Activated CD4-positive, alpha-beta T cell treated with anti-CD3 and anti-CD28 coated beads, Interleukin-2, amount 10 ng/mL, durations not matched to agents 24 days and 14 days (primary cell): ENCODE data around the gene MAN2B2. TPM values are rescaled to one million over a fixed set of nuclear protein-coding genes. Genes with fewer than 3 reads are reported as not detected.
"Not testable (repeated sequence)": the region's sequence is repeated elsewhere in the genome, so short reads cannot be mapped to it uniquely, and the experiment has no call there.

Source experiments
- DNase-seq: peaks from one replicate; pipeline ENCODE4 v3.0.0; 2022
- H3K27ac Mint-ChIP-seq: one replicate; pipeline ENCODE4 v1.8.0; 2022; ENCODE audit warnings: mild to moderate bottlenecking, mixed read lengths
- H3K27me3 Mint-ChIP-seq: one replicate; pipeline ENCODE4 v1.8.0; 2022; ENCODE audit warnings: mixed read lengths
- H3K36me3 Mint-ChIP-seq: one replicate; pipeline ENCODE4 v1.8.0; 2022; ENCODE audit warnings: low read depth, mild to moderate bottlenecking, mixed read lengths
- H3K4me1 Mint-ChIP-seq: one replicate; pipeline ENCODE4 v1.8.0; 2021; ENCODE audit warnings: mixed read lengths
- H3K4me3 Mint-ChIP-seq: one replicate; pipeline ENCODE4 v1.8.0; 2022; ENCODE audit warnings: mild to moderate bottlenecking, moderate library complexity, mixed read lengths
- H3K9me3 Mint-ChIP-seq: one replicate; pipeline ENCODE4 v1.8.0; 2021; ENCODE audit warnings: mixed read lengths
- intact Hi-C: fragments of 100-400 bp; cut with micrococcal nuclease; formaldehyde crosslinking; loops from one replicate; pipeline ENCODE4 v1.15.1; 2023
- total RNA-seq: library from RNA; stranded (reverse); gene quantifications from 2 replicates; pipeline ENCODE4 v1.2.3, GENCODE V29; 2022

MAN2B2 gene
- total RNA-seq, 1 donor from 2014 or later: 14.9 TPM

DNA sequence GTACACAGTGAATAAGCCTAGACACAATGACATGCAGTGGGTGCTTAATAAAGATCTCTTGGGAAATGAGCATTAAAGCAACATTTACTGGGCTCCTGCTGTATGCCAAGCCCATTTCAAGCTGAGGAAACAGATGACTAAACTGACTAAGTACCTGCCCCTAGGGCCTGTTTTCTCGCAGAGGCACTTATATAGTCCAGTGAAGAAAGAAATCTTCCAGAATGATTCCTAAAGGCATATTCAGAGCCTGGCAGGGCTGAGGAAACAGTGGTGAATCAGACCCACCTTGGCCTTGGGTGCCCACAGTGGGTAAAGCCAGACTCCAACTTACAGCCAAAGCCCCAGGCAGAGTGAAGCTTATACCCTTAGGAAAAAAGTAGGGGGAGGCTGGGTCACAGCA is 96.7 kb downstream of the MAN2B2 start:
- peaks cover 2% of the 10 kb centered on the region for H3K27me3 Mint-ChIP-seq
- DNase-seq: no peak
- intact Hi-C loops: no loop called here
- no peak overlapping the region for H3K4me3 Mint-ChIP-seq
- no peak overlapping the region for H3K27ac Mint-ChIP-seq
- peaks cover 27% of the 10 kb centered on the region for H3K4me1 Mint-ChIP-seq
- peaks cover 27% of the 10 kb centered on the region for H3K36me3 Mint-ChIP-seq
- H3K9me3 Mint-ChIP-seq: no peaks in the 10 kb centered on the region

DNA sequence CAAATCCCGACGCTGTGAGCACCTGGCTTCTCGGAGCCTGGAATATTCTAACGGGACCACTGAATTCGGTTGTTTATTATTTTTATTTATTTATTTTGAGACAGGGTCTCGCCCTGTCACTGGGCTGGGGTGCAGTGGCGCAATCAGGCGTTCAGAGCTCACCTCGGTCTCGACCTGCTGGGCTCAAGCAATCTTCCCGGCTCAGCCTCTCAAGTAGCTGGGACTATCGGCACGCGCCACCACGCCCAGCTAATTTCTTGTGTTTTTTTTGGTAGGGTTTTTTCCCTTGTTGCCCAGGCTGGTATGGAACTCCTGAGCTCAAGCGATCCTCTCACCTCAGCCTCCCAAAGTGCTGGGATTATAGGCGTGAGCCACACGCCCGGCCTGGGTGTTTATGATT is 97.1 kb downstream of the MAN2B2 start:
- H3K4me1 Mint-ChIP-seq: peaks cover 32% of the 10 kb centered on the region
- DNase-seq: no peak
- no peak overlapping the region for H3K27ac Mint-ChIP-seq
- H3K36me3 Mint-ChIP-seq: peaks cover 31% of the 10 kb centered on the region
- H3K27me3 Mint-ChIP-seq: peaks cover 2% of the 10 kb centered on the region
- no peaks in the 10 kb centered on the region for H3K9me3 Mint-ChIP-seq
- no peak overlapping the region for H3K4me3 Mint-ChIP-seq
- intact Hi-C loops: no loop called here

GRCh38 chr4:6672541-6673190 is 97.7 kb downstream of the MAN2B2 start:
- H3K4me1 Mint-ChIP-seq: peaks cover 38% of the 10 kb centered on the region
- peaks cover 37% of the 10 kb centered on the region for H3K36me3 Mint-ChIP-seq
- peak overlapping the region; percentile 100 for H3K27ac Mint-ChIP-seq
- H3K4me3 Mint-ChIP-seq, intact Hi-C loops, DNase-seq, H3K9me3 Mint-ChIP-seq, H3K27me3 Mint-ChIP-seq: not testable (repeated sequence)

Other genes starting within 250 kb of the MAN2B2 start
- gene PPP2R2C, start 102.6 kb upstream of the MAN2B2 start, total RNA-seq: not detected in 2 replicates
- gene MRFAP1, start 65.5 kb downstream of the MAN2B2 start, total RNA-seq: 122 TPM in 2 replicates
- 2.1 and 2.8 TPM in 2 replicates for gene S100P, start 118.7 kb downstream of the MAN2B2 start, total RNA-seq
- gene MRFAP1L1, start 134.7 kb downstream of the MAN2B2 start, total RNA-seq: 51.4 TPM in 2 replicates
- 20.1 and 21.4 TPM in 2 replicates for gene BLOC1S4, start 141.0 kb downstream of the MAN2B2 start, total RNA-seq
- gene KIAA0232, start 207.5 kb downstream of the MAN2B2 start, total RNA-seq: 13.6 and 16.7 TPM in 2 replicates